MCF 10A (cell line): ENCODE results near the gene RPS23. TPM values are rescaled to one million over a fixed set of nuclear protein-coding genes. Genes with fewer than 3 reads are reported as not detected.

Source experiments
- BruUV-seq: library from RNA; stranded (reverse); fragments of 400-500 nt; replicated peaks from 2 replicates; lab custom pipeline; 2021; lab: Mats Ljungman, UMichigan
- CTCF ChIA-PET: fragments of 300-600 bp; sonication (Branson Sonifier 250); formaldehyde crosslinking; extraction: SDS; loops from one replicate; lab custom pipeline; 2021; ENCODE audit warnings: antibody characterized with exemption, inconsistent platforms; lab: Yijun Ruan, JAX
- POLR2A ChIA-PET: fragments of 300-600, 350-650 bp; sonication (Branson Sonifier 250); formaldehyde crosslinking; extraction: SDS; loops from one replicate; lab custom pipeline; 2020; ENCODE audit warnings: antibody characterized with exemption, inconsistent platforms; lab: Yijun Ruan, JAX
- DNase-seq: peaks from one replicate; pipeline ENCODE4 v3.0.0-alpha.2; 2018; ENCODE audit not compliant: unreplicated experiment
- H3K27ac Mint-ChIP-seq: one replicate; pipeline ENCODE4 v1.8.0; 2022; ENCODE audit warnings: mild to moderate bottlenecking, low read depth, mixed read lengths; ENCODE audit not compliant: unreplicated experiment
- H3K27me3 Mint-ChIP-seq: one replicate; pipeline ENCODE4 v1.8.0; 2022; ENCODE audit warnings: mixed read lengths; ENCODE audit not compliant: insufficient read depth, unreplicated experiment
- H3K36me3 Mint-ChIP-seq: one replicate; pipeline ENCODE4 v1.8.0; 2022; ENCODE audit warnings: mild to moderate bottlenecking, moderate library complexity, mixed read lengths; ENCODE audit not compliant: insufficient read depth, unreplicated experiment
- H3K4me1 Mint-ChIP-seq: one replicate; pipeline ENCODE4 v1.8.0; 2022; ENCODE audit warnings: mixed read lengths; ENCODE audit not compliant: insufficient read depth, unreplicated experiment
- H3K4me3 Mint-ChIP-seq: one replicate; pipeline ENCODE4 v1.8.0; 2022; ENCODE audit warnings: mild to moderate bottlenecking, moderate library complexity, mixed read lengths; ENCODE audit not compliant: unreplicated experiment
- H3K9me3 Mint-ChIP-seq: one replicate; pipeline ENCODE4 v1.8.0; 2022; ENCODE audit warnings: mixed read lengths; ENCODE audit not compliant: unreplicated experiment
- intact Hi-C: fragments of 100-400 bp; cut with micrococcal nuclease; formaldehyde crosslinking; loops from 2 replicates; pipeline ENCODE4 v1.14.1; 2022
- total RNA-seq: library from RNA; stranded (reverse); gene quantifications from 2 replicates; pipeline ENCODE4 v1.2.3, GENCODE V29; 2022
- TF ChIP-seq, protein P1 (sequence below): fragments of 200-600 bp; IDR thresholded peaks from one replicate; pipeline ENCODE4 v1.8.0; 2022; ENCODE audit warnings: antibody characterized with exemption, mild to moderate bottlenecking; ENCODE audit not compliant: unreplicated experiment

The RPS23 gene
- total RNA-seq, 1 experiment from 2014 or later = 2,870 TPM

DNA sequence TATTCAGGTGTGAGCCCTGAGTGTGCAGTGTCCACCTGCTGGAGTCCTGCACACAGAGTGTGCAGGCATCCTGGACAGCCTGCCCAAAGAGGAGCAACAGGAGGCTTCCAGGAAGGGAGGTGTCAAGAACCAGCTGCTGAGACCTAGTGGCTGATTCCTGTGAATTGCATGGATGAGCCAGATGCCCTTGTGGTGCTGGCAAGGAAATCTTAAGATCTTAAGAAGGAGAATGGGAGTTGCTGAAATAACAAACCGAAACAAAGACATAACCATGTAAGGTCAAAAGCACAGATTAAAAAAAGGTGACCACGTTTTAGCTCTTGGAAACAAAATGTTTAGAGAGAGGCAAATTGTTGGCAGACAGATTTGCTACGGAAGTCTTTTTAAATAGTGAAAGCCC is 29.3 kb upstream of the RPS23 start:
- Mint-ChIP-seq H3K4me1 (no peaks in the 10 kb centered on the region), H3K9me3 (no peaks in the 10 kb centered on the region), H3K27me3 (no peaks in the 10 kb centered on the region), H3K36me3 (peaks cover 22% of the 10 kb centered on the region), H3K4me3 (no peak overlapping the region), H3K27ac (no peak overlapping the region)
- POLR2A ChIA-PET = interaction anchor here (0.7 to 1.2 kb wide), 2 partner anchors 8 to 92 kb away, joined by 3 read pairs; no protein-coding TSS in a partner anchor
- DNase-seq = no peak
- intact Hi-C loops = no loop called here
- no TSS peak for BruUV-seq
- TF ChIP-seq, protein P1, sequence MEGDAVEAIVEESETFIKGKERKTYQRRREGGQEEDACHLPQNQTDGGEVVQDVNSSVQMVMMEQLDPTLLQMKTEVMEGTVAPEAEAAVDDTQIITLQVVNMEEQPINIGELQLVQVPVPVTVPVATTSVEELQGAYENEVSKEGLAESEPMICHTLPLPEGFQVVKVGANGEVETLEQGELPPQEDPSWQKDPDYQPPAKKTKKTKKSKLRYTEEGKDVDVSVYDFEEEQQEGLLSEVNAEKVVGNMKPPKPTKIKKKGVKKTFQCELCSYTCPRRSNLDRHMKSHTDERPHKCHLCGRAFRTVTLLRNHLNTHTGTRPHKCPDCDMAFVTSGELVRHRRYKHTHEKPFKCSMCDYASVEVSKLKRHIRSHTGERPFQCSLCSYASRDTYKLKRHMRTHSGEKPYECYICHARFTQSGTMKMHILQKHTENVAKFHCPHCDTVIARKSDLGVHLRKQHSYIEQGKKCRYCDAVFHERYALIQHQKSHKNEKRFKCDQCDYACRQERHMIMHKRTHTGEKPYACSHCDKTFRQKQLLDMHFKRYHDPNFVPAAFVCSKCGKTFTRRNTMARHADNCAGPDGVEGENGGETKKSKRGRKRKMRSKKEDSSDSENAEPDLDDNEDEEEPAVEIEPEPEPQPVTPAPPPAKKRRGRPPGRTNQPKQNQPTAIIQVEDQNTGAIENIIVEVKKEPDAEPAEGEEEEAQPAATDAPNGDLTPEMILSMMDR = no peak
- CTCF ChIA-PET = no interaction called here

DNA sequence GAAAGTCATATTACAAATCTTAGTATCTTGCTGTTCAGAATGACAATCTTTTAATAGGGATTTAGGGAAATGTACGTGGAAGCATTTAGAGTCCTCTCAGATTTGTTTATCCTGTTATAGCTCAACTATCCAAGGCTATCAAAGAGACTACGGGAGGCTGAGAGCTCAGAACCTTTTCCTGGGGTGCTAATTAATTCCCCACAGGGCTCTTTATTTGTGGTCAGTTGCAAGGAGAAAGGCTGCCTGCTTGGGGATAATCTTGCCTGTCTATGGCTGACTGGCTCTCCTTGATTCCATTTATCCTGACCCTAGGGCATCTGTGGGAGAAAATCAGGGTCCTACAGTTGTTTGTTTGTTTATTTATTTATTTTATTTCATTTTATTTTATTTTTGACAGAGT is 28.0 kb upstream of the RPS23 start:
- Mint-ChIP-seq H3K4me1 (no peaks in the 10 kb centered on the region), H3K27me3 (no peaks in the 10 kb centered on the region), H3K27ac (no peak overlapping the region), H3K36me3 (peaks cover 12% of the 10 kb centered on the region), H3K4me3 (no peak overlapping the region), H3K9me3 (no peaks in the 10 kb centered on the region)
- CTCF ChIA-PET = no interaction called here
- no peak for DNase-seq
- TF ChIP-seq, protein P1 = no peak
- intact Hi-C loops = no loop called here
- POLR2A ChIA-PET = no interaction called here
- BruUV-seq = no TSS peak

DNA sequence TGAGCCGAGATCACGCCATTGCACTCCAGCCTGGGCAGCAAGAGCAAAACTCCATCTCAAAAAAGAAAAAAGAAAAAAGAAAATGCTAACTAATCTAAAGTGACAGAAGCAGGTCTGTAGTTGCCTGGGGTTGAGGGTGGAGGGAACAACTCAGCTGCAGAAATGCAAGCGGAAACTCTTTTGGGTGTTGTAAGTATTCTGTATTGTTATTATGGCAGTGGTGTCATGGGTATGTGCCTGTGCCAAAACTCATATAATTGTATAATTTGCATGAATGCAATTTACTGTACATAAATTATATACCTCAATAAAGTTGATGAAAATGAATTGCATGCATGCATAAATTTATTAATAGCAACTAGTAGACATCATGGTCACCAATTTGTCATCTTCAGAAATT is 23.0 kb upstream of the RPS23 start:
- Mint-ChIP-seq H3K27ac (no peak overlapping the region), H3K4me1 (no peaks in the 10 kb centered on the region), H3K9me3 (no peaks in the 10 kb centered on the region), H3K36me3 (no peaks in the 10 kb centered on the region), H3K4me3 (no peak overlapping the region), H3K27me3 (no peaks in the 10 kb centered on the region)
- CTCF ChIA-PET = interaction anchor here (0.6 to 1.5 kb wide), 3 partner anchors 10 to 1261 kb away, joined by 3 to 4 read pairs (median 3); no protein-coding TSS in a partner anchor
- POLR2A ChIA-PET = no interaction called here
- intact Hi-C loops = no loop called here
- TF ChIP-seq, protein P1 = no peak
- no peak for DNase-seq
- BruUV-seq = no TSS peak

DNA sequence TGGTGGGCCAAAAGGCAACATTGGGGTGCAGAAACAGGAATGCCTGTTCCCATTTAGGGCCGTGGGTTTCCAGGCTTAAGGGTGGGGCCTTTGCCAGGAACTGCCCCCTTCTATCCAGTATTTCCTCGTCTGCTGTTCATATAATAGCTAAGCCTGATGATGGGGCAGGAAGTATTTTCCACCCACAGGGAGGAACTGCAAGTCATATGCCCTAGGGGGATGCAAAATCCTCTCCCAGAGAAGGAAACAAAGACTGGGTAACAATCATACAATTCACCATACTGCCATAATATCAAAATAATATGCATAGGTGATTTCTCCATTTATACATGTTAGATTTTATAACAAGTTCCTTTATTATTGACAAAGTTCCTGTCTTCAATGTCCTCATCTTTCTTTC is 20.5 kb upstream of the RPS23 start:
- no peaks in the 10 kb centered on the region for H3K27me3 Mint-ChIP-seq

More for the DNA sequence above, 20.5 kb upstream of the RPS23 start:
- BruUV-seq = no TSS peak
- TF ChIP-seq, protein P1 = no peak
- no peak overlapping the region for H3K4me3 Mint-ChIP-seq
- no peaks in the 10 kb centered on the region for H3K9me3 Mint-ChIP-seq
- POLR2A ChIA-PET = no interaction called here
- CTCF ChIA-PET = interaction anchor here (0.7 kb wide), 1 partner anchor 42 kb away, joined by 4 read pairs; no protein-coding TSS in a partner anchor
- DNase-seq = no peak
- no peaks in the 10 kb centered on the region for H3K36me3 Mint-ChIP-seq
- intact Hi-C loops = no loop called here
- no peak overlapping the region for H3K27ac Mint-ChIP-seq
- H3K4me1 Mint-ChIP-seq = no peaks in the 10 kb centered on the region
